GM06990 (cell line): Measurements from ENCODE around the gene RAB8A.

Source experiments
- DNase-seq: peaks from one replicate; pipeline ENCODE4 v3.0.0-alpha.2; 2011; ENCODE audit not compliant: insufficient read length; ENCODE audit errors: extremely low read depth
- H3K27me3 ChIP-seq: replicated peaks from 2 replicates; pipeline ENCODE4 v1.6.0; 2011; ENCODE audit warnings: low read length; ENCODE audit not compliant: control insufficient read depth, insufficient read depth
- H3K36me3 ChIP-seq: 2 replicates; pipeline ENCODE4 v1.5.1; 2011; ENCODE audit warnings: low read length; ENCODE audit not compliant: control insufficient read depth, insufficient read depth
- H3K4me3 ChIP-seq: replicated peaks from 2 replicates; pipeline ENCODE4 v1.5.1; 2011; ENCODE audit warnings: low read depth, mild to moderate bottlenecking, control low read depth, low read length
- TF ChIP-seq, protein P1 (sequence below): IDR thresholded peaks from 2 replicates; pipeline ENCODE4 v1.5.1; 2011; ENCODE audit warnings: low read length, control low read depth, mild to moderate bottlenecking, inconsistent platforms; ENCODE audit not compliant: insufficient read depth, poor library complexity, severe bottlenecking

The RAB8A gene

DNA sequence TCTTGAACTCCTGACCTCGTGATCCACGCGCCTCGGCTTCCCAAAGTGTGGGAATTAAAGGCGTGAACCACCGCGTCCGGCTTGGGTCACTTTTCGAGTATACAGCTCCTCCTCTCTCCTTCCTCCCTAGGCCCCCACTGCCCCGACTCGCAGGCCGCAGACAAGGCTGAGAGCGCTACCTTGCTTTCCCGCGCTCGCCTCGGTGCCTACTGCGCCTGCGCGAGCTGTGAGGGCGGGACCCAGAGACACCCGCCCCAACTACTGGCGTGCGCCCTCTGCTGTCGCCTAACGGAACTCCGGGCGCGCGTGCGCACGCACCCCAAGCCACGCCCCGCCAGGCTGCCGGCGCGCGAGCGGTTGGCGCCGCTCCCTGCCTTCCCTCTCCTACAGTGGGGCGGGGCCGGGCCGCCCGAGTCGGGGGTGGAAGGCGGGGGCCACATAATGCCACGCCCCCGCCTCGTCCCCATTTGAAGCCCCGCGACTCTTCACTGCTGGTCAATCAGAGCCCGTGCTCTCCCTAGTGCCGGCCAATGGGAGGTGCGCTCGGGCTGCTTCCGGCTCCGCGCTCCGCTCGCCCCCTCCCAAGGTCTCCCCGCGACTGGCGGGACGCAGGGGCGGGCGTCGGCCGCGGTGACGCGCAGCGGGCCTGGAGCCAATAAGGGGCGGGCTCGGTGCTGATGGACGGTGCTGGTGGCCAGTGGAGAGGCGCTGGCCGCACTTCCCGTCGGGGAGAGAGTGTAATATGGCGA, at the start of gene RAB8A:
TSS of gene RAB8A (plus strand) at position 730 of the 749 bp plus-strand sequence. CDS start at position 743, 13 bp downstream.
- H3K27me3 ChIP-seq = no peaks in the 10 kb centered on the region
- TF ChIP-seq, protein P1, sequence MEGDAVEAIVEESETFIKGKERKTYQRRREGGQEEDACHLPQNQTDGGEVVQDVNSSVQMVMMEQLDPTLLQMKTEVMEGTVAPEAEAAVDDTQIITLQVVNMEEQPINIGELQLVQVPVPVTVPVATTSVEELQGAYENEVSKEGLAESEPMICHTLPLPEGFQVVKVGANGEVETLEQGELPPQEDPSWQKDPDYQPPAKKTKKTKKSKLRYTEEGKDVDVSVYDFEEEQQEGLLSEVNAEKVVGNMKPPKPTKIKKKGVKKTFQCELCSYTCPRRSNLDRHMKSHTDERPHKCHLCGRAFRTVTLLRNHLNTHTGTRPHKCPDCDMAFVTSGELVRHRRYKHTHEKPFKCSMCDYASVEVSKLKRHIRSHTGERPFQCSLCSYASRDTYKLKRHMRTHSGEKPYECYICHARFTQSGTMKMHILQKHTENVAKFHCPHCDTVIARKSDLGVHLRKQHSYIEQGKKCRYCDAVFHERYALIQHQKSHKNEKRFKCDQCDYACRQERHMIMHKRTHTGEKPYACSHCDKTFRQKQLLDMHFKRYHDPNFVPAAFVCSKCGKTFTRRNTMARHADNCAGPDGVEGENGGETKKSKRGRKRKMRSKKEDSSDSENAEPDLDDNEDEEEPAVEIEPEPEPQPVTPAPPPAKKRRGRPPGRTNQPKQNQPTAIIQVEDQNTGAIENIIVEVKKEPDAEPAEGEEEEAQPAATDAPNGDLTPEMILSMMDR = peak; percentile 79
- peak; percentile 100 for DNase-seq
- H3K36me3 ChIP-seq = peaks cover 3% of the 10 kb centered on the region
- peak within 1 kb of the TSS; percentile 100 for H3K4me3 ChIP-seq

DNA sequence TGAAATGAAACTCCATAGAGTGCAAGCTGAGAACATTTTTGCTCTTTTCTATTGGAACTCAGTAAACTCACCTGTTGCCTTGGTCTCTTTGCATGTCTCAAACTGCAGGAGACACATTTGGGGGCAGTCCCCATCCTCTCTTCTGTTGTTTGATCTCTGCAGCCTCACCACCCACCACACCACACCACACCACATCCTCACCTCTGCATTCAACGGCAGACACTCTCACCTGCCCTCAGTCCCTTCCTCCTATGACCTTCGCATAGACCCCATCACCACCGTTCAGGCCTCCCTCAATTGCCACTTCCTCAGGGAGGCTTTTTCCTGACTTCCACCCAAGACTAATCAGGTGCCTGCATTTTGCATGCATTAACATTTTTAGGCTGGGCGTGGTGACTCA, 49.7 kb upstream of the RAB8A start:
- TF ChIP-seq, protein P1 = no peak
- H3K27me3 ChIP-seq = no peaks in the 10 kb centered on the region
- DNase-seq = no peak
- H3K36me3 ChIP-seq = no peaks in the 10 kb centered on the region
- H3K4me3 ChIP-seq = no peak overlapping the region

DNA sequence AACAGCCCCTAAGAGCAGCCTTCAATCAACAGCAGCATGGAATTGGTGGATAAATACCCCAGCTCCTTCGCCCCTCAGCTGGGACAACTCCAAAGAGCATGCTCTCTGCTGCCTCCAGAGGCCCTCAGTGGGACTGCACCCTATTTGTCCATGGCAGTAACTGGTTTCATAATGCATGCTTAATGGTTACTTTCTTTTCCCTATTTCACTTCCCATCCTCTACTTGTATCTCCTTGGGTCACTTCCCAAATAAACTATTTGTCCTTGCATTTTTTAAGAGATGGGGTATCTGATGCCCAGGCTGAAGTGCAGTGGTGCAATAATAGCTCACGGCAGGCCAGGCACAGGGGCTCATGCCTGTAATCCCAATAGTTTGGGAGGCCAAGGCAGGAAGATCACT, 48.9 kb upstream of the RAB8A start:
- TF ChIP-seq, protein P1 = peak; percentile 91

DNA sequence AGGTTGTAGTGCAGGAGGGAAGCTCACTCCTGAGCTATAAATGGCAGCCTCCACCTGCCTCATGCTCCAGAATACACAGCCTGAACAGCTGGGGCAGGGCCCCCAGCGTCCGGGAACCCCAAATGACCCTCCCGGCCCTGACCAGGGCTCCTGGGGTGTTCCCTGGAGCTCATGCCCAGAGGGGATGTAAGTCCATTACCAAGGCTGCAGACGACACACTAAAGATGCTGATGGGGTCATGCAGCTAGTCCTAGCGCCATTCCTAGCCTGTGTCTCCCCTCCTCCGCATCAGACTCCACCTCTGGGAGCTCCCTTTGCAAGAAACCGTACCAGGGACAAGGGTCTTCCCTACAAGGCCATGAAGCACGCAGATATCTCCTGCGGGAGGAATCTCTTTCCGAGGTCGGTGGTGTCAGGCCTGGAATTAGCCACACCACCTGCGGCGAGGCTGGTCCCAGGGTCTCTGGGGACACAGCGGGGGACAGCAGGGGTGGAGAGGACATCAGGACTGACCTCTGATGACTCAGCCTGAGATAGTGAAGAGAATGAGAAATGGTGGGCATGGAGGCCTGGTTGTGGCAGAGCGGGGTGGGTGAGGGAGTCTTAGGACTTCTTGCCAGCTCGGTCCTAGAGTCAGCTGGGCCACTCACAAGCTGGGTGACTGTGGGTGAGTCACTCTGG, 47.3 kb upstream of the RAB8A start:
- H3K27me3 ChIP-seq = no peaks in the 10 kb centered on the region
- no peak for DNase-seq
- TF ChIP-seq, protein P1 = no peak
- H3K36me3 ChIP-seq = no peaks in the 10 kb centered on the region
- H3K4me3 ChIP-seq = no peak overlapping the region

More for the DNA sequence above, 48.9 kb upstream of the RAB8A start:
- no peak for DNase-seq
- H3K4me3 ChIP-seq = no peak overlapping the region
- no peaks in the 10 kb centered on the region for H3K36me3 ChIP-seq
- H3K27me3 ChIP-seq = no peaks in the 10 kb centered on the region

DNA sequence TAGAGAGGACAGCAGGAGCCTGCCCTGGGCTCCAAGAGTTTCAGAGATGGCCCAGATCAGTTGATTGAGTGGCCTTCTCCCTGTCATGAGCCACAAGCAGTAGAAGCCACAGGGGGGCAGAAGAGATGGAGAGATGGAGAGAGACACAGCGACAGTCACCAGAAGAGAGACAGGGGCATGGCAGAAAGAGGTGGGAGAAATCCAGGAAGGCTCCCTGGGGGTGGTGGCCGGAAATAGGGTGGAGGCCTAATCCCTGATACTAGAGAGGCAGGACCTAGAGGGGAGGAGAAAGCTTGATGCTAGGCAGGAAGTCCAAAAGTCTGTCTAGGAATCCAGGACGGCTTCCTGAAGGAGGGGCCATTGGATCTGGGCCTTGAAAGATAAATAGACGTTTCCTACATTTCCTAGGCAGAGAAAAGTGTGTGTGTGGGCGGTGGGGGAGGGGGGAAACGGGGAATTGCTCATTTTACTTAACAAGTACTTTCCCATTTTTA, 45.0 kb upstream of the RAB8A start:
- no peak for DNase-seq
- TF ChIP-seq, protein P1 = peak; percentile 67
- Histone ChIP-seq H3K4me3 (no peak overlapping the region), H3K27me3 (no peaks in the 10 kb centered on the region), H3K36me3 (no peaks in the 10 kb centered on the region)
